Measurements from ENCODE around the gene CBR3.

Gene CBR3

GRCh38 chr21:36186506-36187399 lies 51.9 kb downstream of the CBR3 start:
- no peak for DNase-seq

GRCh38 chr21:36188081-36188681 lies 53.3 kb downstream of the CBR3 start:
- no peak for DNase-seq

- DNase-seq, result no peak
These were observed 54.1 kb downstream of the CBR3 start for GRCh38 chr21:36188937-36189336.

GRCh38 chr21:36190736-36191135 lies 55.9 kb downstream of the CBR3 start:
- DNase-seq, result no peak

GRCh38 chr21:36193200-36193599 lies 58.3 kb downstream of the CBR3 start:
- DNase-seq, result no peak

GRCh38 chr21:36194024-36194423 lies 59.1 kb downstream of the CBR3 start:
- DNase-seq, result no peak

GRCh38 chr21:36195613-36196012 lies 60.7 kb downstream of the CBR3 start:
- DNase-seq, result no peak
